ENCODE results near the gene FNDC1. TPM values are rescaled to one million over a fixed set of nuclear protein-coding genes. Genes with fewer than 3 reads are reported as not detected.

FNDC1 gene
- total and polyA plus RNA-seq, 10 of the 15 experiments (the other 5 are each of a cell fraction or from before 2014, with no cell fraction given), result not detected

- ATAC-seq (no peak), FAIRE-seq (no peak), DNase-seq (ENCODE audit: low read depth, low spot score) (no peak)
- POLR2A ChIA-PET, result interaction anchor here (0.5 kb wide), 2 partner anchors 251 to 433 kb away, joined by 4 read pairs; no protein-coding TSS in a partner anchor
- Histone ChIP-seq H3K36me3 (ENCODE audit: control insufficient read depth in 2 of 2, insufficient read depth in 2 of 2, low read length in 1 of 2) (no peaks in the 10 kb centered on the region), H3K4me1 (ENCODE audit: control insufficient read depth, insufficient read depth, low read length) (no peaks in the 10 kb centered on the region), H3K27me3 (replicated peaks in 1 of 2; ENCODE audit: control insufficient read depth in 2 of 2, insufficient read depth in 2 of 2, low read length in 1 of 2) (peaks cover 2 to 3% of the 10 kb centered on the region in 2 experiments; a peak in 3 of 4 replicates), H3K79me2 (ENCODE audit: control insufficient read depth, insufficient read depth, low read length) (no peaks in the 10 kb centered on the region), H2AFZ (ENCODE audit: control insufficient read depth, low read depth, low read length) (no peak overlapping the region), H3K9ac (ENCODE audit: control insufficient read depth, insufficient read depth, low read length) (no peak overlapping the region), H3K4me2 (ENCODE audit: control insufficient read depth, insufficient read depth) (no peak overlapping the region), H3K4me3 (no peak overlapping the region), H3K27ac (ENCODE audit: control insufficient read depth, insufficient read depth) (no peak overlapping the region), H4K20me1 (ENCODE audit: control insufficient read depth, insufficient read depth) (no peaks in the 10 kb centered on the region), H3K9me3 (replicated peaks; ENCODE audit: control insufficient read depth, insufficient read depth, low read length) (no peaks in the 10 kb centered on the region)
- TF ChIP-seq KAT2A (conservative IDR thresholded peaks at IDR 0.05; ENCODE audit: control insufficient read depth, low read depth, low read length) (no peak), PKNOX1 (IDR thresholded peaks at IDR 0.05) (no peak), USF1 (IDR thresholded peaks at IDR 0.05; ENCODE audit: borderline replicate concordance, extremely low read length, insufficient read depth, low read depth, low read length) (no peak), PBX3 (IDR thresholded peaks at IDR 0.05; ENCODE audit: insufficient replicate concordance, low read depth, low read length) (no peak)
- 62% methylated on average over 3 of the region's 3 CpGs for WGBS (ENCODE audit: insufficient coverage, insufficient replicate concordance, low lambda C conversion rate, missing lambda C conversion rate)
- SMC1A ChIA-PET (ENCODE audit: uncharacterized antibody, unreplicated experiment), result no interaction called here
- intact Hi-C loops (cut with micrococcal nuclease; ENCODE audit: unreplicated experiment), result no loop called here
- CTCF ChIA-PET, result interaction anchor here (1.3 kb wide), 1 partner anchor 48 kb away, joined by 5 read pairs; no protein-coding TSS in a partner anchor
- no TSS peak for BruUV-seq (replicated peaks)
- in situ Hi-C loops (cut with MboI), result no loop called here
- RAD21 ChIA-PET (ENCODE audit: unreplicated experiment), result no interaction called here
Observed at GRCh38 chr6:159204605-159205004, 35.4 kb downstream of the FNDC1 start.
